IMR-90 (cell line): Measurements from ENCODE around the gene TRAF3IP1.
A peak's percentile ranks its signal among the peaks of the same experiment; 100 is the strongest.

Experiments
- BHLHE40 ChIP-seq: fragments of 150-350 bp; IDR thresholded peaks from 2 replicates; pipeline ENCODE4 v1.6.1; 2016; ENCODE audit warnings: mild to moderate bottlenecking, low read depth, low read length
- CEBPB ChIP-seq: IDR thresholded peaks from 2 replicates; pipeline ENCODE4 v1.6.1; 2012; ENCODE audit warnings: low read depth, low read length, improper control_type of control experiment
- CHD1 ChIP-seq: IDR thresholded peaks from 2 replicates; pipeline ENCODE4 v1.6.1; 2012; ENCODE audit warnings: low read depth, low read length, improper control_type of control experiment
- CTCF ChIP-seq: conservative IDR thresholded peaks from 2 replicates; pipeline ENCODE4 v1.5.1; 2012; ENCODE audit warnings: mild to moderate bottlenecking, low read depth, low read length, improper control_type of control experiment
- FOS ChIP-seq: fragments of 150-350 bp; IDR thresholded peaks from 2 replicates; pipeline ENCODE4 v1.6.1; 2016; ENCODE audit warnings: low read depth, low read length
- MXI1 ChIP-seq: IDR thresholded peaks from 2 replicates; pipeline ENCODE4 v1.6.1; 2012; ENCODE audit warnings: low read depth, mild to moderate bottlenecking, low read length, moderate library complexity, borderline replicate concordance
- POLR2A ChIP-seq: IDR thresholded peaks from 2 replicates; pipeline ENCODE4 v1.6.1; 2012; ENCODE audit warnings: mild to moderate bottlenecking, low read depth, low read length
- RAD21 ChIP-seq: IDR thresholded peaks from 2 replicates; pipeline ENCODE4 v1.6.1; 2012; ENCODE audit warnings: low read length, improper control_type of control experiment
- RCOR1 ChIP-seq: IDR thresholded peaks from 2 replicates; pipeline ENCODE4 v1.6.1; 2012; ENCODE audit warnings: mild to moderate bottlenecking, low read length, improper control_type of control experiment; ENCODE audit not compliant: insufficient replicate concordance
- RFX5 ChIP-seq: IDR thresholded peaks from 2 replicates; pipeline ENCODE4 v1.8.0; 2012; ENCODE audit warnings: low read depth, mild to moderate bottlenecking, low read length, moderate library complexity
- SMC3 ChIP-seq: fragments of 150-350 bp; IDR thresholded peaks from 2 replicates; pipeline ENCODE4 v1.6.1; 2016; ENCODE audit warnings: low read depth, mild to moderate bottlenecking, antibody characterized with exemption, low read length, moderate library complexity
- USF2 ChIP-seq: fragments of 150-350 bp; IDR thresholded peaks from 2 replicates; pipeline ENCODE4 v1.6.1; 2017; ENCODE audit warnings: mild to moderate bottlenecking, antibody characterized with exemption, low read length, low read depth

- TF ChIP-seq CTCF, result 0 out of 2 replicates have a peak, but pooled peaks have one; percentile 19
- no peak for TF ChIP-seq SMC3
- TF ChIP-seq RCOR1, result no peak
- no peak for TF ChIP-seq RFX5
- no peak for TF ChIP-seq CEBPB
- no peak for TF ChIP-seq RAD21
- TF ChIP-seq POLR2A, result no peak
- TF ChIP-seq BHLHE40, result no peak
- TF ChIP-seq FOS, result no peak
- TF ChIP-seq CHD1, result no peak
- no peak for TF ChIP-seq MXI1
- TF ChIP-seq USF2, result no peak
Measured at GRCh38 chr2:238305092-238305862, 15.0 kb upstream of the TRAF3IP1 start.
